ENCODE measurements around the gene NR4A1. TPM values are rescaled to one million over a fixed set of nuclear protein-coding genes. Genes with fewer than 3 reads are reported as not detected.

NR4A1 gene
- total RNA-seq, 2 donors from 2014 or later: 197 to 567 TPM

DNA sequence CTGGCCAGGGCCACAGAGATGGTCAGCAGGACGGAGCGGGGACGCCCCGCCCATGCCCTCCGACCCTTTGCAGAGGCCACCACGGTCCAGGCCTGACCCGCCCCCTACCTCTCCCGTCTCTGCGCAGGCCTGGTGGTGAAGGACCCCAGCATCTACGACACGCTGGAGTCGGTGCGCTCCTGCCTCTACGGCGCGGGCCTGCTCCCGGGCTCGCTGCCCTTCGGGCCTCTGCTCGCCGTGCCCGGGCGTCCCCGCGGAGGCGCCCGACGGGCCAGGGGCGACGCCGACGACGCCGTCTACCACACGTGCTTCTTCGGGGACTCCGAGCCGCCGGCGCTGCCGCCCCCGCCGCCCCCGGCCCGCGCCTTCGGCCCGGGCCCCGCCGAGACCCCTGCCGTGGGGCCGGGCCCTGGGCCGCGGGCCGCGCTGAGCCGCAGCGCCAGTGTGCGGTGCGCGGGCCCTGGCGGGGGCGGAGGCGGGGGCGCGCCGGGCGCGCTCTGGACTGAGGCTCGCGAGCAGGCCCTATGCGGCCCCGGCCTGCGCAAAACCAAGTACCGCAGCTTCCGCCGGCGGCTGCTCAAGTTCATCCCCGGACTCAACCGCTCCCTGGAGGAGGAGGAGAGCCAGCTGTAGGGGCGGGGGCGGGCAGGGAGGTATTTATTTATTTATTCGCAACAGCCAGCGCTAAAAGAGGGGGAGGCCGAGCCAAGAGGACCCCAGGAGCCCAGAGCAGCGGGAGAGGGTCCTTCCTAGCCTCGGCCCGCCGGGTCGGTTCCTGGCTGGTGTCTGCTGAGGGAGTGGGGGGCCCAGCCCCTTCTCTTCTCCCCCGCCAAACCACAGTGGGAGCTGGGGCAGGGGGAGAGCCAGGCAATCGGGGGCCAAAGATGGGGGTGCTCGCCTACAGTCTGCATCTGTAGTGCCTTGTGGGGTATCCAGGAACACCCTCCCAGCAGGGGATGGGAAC is 36.4 kb upstream of the NR4A1 start:
- intact Hi-C loops (cut with DNase I): no loop called here
- DNase-seq (ENCODE audit: low spot score): no peak

DNA sequence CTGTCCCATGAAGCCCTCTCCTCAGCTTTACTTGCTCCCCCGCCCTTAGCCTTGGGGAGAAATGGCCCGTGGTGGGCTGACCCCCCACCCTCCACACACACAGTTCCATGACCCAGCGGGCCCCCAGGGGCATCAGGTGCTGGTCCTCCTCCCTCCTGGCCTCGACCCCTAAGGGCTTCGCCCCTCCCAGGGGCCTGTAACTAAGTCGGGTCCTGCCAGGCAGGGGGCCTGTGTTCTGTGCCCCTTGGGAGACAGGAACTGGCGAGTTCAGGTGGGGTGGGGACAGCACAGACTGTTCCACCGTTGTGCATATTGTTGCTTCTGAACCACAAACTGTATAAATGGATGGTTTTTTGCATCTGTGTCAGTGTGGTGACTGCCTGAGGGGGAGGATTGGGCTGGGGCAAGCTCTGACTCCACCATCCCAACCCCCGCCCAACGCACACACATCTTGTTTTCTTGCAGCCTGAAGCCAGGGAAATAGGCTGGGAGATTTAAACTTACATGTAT is 35.7 kb upstream of the NR4A1 start:
- intact Hi-C loops (cut with DNase I): no loop called here
- peak; percentile 82 for DNase-seq (ENCODE audit: low spot score)

DNA sequence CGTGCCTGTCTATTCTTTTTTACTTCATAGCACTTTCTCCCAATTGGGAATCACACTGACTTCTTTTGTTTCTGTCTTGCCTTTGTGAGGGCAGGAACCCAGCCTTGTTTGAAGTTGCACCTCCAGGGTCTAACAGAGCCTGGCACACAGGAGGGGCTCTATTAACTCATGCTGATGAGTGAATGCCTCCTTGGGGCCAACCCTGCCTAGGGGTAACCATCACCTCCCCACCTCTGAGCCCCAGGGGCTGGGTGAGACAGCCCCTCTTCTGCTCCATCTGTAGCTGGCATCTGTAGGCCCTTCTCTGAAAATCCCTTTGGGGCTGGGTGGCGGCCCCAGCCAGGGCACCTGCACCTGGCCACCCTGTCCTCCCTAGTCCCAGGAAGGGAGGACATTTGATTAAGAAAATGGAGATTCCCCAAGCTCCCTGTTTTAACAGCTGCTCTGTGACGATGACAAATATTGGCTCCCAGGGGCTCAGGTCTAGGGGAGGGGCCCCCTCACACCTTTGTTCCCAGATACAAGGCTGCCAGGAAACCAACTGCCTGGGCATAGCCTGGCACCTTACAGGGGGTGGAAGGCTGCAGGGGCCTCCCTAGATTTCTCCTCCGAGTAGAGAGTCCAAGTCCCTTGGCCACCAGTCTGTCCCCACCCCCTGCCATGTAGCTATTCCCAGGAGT is 32.7 kb upstream of the NR4A1 start:
- no peak for DNase-seq (ENCODE audit: low spot score)
- intact Hi-C loops (cut with DNase I): no loop called here

DNA sequence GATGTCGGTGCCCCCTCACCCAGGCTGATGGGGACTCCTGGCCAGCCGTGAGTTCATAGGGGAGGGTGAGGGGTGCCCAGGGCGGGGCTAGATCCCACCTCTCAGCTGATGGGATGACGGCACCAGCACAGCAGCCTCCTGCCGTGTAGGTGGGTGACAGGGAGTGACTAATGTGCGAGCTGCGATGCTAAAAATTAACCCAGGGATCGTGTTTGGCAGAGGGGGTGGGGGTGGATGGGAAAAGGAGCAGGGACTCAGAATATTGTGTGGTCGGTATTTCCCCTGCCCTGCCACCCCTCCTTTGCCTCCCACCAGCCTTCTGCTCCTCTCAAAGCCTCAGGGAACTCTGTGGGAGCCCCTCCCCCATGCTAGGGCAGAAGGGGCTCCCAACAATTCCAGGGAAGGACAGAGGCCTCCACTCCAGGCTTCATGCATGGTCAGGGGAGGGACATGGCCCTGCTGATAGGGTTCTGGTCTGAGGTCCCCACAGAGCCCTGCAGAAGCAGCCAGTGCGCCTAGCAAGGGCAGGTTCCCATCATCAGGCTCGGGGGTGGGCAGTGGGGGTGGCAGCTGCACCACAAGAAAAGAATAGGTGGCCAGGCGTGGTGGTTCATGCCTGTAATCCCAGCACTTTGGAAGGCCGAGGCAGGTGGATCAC is 32.0 kb upstream of the NR4A1 start:
- intact Hi-C loops (cut with DNase I): no loop called here
- DNase-seq (ENCODE audit: low spot score): no peak

DNA sequence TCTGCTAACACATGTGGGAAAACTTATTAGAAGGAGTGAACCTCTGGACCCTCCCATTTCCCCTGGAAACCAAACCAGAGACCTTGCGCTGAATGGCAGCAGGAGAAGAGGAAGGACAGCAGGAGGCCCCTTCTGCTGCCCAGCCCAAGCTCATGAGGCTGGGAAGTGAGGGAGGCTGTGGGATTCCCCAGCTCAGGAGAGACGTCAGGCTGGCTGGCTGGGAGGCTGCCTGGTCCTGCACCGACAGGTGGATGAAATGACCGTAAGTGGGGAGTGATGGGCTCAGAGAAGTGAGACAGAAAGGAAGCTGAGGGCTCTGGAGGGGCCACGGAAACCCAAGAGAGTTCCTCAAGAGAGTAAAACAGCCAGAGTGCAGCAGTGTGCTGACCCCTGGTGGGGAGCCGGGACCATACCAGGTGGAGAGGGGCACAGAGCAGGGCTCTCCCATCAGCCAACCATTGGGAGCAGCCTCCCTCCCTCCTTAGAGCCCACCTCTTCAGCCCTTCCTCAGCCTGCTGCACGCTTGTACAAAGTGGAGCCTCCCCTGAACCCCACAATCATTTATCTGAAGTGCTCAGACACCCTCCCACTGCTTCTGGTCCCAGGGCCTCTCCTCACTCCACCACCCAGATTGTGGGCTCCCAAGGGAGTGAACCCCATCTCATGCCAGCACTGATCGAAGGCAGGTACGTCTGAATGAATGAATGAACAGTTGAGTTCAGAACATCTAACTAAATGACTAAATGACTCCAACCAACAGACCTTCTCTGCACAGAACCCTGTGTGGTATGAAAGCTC is 30.5 kb upstream of the NR4A1 start:
- peak; percentile 88 for DNase-seq (ENCODE audit: low spot score)
- intact Hi-C loops (cut with DNase I): no loop called here

DNA sequence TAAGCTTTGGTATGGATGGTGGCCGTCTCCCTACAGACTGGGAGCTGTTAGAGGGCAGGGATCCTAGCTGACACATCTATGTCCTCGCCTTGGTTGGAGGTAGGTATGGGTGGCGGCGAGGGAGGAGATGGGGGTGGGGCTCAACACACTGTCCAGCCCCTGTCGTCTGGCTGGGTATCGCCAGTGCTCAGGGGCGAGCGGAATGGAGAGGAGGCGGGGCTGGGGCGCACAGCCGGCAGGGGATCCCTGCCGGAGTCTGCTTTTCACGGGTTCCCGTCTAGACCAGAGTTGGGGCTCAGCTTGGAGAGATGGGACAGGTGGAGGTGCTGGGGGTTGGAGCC is 28.4 kb upstream of the NR4A1 start:
- peak; percentile 81 for DNase-seq (ENCODE audit: low spot score)
- intact Hi-C loops (cut with DNase I): no loop called here

DNA sequence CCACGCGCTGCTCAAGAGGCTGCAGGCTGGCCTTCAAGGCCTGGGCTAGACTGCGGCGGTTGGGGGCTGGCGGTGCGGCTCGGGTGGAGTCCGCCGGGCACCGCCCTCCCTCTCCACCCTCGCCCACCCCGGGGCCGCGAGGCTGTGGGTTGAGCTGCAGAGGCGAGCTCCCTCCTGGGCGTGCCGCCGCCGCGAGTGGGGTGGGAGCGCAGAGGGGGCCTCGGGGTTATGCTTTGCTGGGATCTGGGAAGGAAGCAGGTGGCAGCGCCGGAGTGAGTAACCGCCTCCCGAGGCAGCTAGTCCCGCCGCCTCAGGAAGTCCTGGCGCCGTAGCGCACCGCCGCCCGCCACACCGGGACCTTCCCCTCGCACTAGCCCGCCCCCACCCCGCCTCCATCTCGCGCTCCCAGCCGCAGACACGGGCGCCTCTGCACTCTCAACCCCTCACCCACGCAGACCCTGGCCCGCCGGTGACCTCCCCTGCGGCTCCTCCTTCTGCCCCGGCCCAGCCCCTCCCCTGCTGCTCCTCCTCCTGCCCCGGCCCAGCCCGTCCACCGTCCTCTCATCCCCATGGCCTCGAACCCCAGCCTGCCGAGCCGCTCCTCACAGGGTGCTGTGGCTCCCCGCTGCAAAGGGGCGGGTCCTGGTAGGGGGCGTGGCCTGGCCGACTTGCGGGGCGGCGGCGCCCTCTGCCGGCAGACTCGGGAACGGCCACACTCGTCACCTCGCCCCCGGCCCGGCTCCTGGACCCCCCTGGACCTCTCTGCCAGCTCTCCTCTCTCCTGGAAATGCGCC is 27.9 kb upstream of the NR4A1 start:
- DNase-seq (ENCODE audit: low spot score): peak; percentile 97
- intact Hi-C loops (cut with DNase I): no loop called here

DNA sequence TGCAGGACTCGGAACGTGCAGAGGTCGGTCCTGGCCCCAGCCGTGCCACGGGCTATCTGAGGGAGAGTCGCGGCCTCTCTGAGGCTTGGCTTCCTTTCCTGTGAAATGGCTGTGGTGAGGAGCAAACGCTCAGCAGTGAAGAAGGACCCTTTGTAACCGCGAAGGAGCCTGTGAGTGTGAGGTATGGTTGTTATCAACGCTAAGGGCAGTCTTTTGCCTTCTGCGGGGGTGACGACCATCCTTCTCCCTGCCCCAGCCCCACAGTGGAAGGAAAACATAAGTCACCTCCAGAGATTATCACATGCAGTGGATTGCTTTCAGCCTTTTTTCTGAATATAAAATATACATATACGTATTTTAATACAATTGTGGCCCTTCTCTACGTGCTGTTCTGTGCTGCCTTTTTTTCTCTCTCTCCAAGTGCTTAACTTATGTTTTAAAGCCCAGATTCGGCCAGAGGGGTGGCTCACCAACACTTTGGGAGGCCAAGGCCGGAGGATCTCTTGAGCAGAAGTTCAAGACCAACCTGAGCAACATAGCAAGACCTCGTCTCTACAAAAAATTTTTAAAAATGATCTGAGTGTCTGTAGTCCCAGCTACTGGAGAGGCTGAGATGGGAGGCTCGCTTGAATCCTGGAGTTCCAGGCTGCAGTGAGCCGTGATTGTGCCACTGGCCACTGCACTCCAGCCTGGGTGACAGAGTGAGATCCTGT is 27.1 kb upstream of the NR4A1 start:
- no peak for DNase-seq (ENCODE audit: low spot score)
- intact Hi-C loops (cut with DNase I): loop anchor here in 1 of 2 donors (2.0 kb wide), 2 partner anchors 19 to 59 kb away; no protein-coding TSS in a partner anchor

DNA sequence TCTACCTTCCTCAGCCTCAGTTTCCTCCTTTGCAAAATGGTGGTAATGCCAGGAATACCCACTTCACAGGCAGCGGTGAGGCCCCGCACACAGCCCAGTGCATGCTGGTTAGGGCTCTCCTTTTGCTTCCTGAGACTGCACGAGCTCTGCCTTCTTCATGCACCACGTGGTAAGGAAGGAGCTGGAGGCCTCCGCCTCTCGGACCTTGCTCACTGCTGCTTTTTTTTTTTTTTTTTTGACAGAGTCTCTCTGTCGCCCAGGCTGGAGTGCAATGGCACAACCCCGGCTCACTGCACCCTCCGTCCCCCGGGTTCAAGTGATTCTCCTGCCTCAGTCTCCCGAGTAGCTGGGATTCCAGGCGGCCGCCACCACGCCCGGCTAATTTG is 26.4 kb upstream of the NR4A1 start:
- no peak for DNase-seq (ENCODE audit: low spot score)
- intact Hi-C loops (cut with DNase I): loop anchor here (2.0 to 5.0 kb wide), 3 partner anchors 20 to 58 kb away; no protein-coding TSS in a partner anchor

DNA sequence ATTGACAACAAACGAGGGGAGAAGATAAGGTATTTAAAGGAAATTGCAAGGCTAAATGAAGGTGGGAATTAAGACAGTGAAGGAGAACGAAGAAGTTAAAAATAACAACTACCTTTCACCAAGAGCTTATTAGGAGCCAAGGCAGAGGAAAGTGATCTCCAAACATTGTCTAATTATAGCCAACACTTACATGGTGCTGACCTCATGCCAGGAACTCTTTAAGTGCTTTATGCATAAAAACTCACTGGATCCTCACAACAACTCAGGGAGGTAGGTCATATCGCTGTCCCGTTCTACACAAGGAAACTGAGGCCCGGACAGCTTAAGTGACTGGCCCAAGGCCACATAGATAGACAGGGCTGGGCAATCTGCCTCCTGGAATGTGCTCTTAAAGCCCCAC is 25.0 kb upstream of the NR4A1 start:
- intact Hi-C loops (cut with DNase I): loop anchor here in 1 of 2 donors (5.0 kb wide), 1 partner anchor 56 kb away; no protein-coding TSS in a partner anchor

DNA sequence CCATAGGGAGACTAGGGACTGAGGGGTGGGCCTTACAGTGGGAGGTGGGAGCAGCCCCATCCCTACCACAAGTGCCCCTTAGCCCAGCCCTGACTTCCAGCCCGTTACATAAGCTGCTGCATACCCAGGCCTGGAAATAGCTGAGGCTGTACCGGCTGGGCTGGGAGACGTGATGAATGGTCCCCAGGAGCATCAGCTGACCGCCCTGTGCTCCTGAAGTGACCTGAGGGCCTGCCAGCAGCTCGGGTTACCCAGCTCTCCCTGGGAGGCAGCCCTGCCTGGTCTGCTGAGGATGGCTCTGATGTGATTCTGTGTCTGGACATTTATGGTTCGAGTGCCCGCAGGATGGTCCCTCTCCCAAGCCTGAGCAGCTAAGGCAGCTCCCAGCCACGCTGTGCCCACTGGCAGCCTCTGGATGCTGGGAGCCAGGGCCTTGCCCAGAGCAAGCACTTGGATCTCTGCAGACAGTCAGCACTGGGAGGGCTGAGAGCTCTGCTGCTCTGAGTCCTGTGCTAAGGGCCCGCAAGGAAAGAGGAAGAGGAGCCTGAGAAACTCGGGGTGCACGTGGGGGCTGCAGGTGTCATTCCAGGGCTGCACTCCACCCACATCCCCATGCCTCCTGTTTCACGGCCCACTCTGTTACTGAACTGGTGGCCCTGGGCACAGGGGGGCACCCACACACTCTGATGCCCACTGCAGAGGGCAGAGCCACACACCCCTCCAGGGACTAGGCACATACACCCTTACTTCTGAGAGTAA is 24.0 kb upstream of the NR4A1 start:
- DNase-seq (ENCODE audit: low spot score): no peak

More for the DNA sequence above, 25.0 kb upstream of the NR4A1 start:
- DNase-seq (ENCODE audit: low spot score): no peak

DNA sequence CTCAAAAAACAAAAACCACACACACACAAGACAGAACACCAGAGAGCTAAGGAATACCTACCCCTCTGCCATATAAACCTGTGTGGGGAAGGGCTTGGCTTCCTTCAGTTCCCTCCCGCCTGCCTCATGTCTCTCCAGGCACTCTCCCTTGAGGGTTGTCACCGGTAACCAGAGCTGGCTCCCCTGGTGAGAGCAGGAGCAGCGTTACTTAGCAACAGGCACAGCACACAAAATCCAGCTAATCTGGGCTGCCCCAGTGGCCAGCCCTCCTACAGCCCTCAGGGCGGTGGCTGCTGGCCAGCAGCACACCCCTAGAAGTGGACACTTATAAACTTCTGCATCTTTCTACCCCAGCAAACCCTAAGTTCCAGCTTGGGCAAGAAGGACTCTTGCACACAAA is 21.6 kb upstream of the NR4A1 start:
- no peak for DNase-seq (ENCODE audit: low spot score)
- intact Hi-C loops (cut with DNase I): loop anchor here in 1 of 2 donors (5.0 kb wide), 1 partner anchor 53 kb away; no protein-coding TSS in a partner anchor

More for the DNA sequence above, 24.0 kb upstream of the NR4A1 start:
- intact Hi-C loops (cut with DNase I): loop anchor here in 1 of 2 donors (5.0 kb wide), 1 partner anchor 55 kb away; no protein-coding TSS in a partner anchor

DNA sequence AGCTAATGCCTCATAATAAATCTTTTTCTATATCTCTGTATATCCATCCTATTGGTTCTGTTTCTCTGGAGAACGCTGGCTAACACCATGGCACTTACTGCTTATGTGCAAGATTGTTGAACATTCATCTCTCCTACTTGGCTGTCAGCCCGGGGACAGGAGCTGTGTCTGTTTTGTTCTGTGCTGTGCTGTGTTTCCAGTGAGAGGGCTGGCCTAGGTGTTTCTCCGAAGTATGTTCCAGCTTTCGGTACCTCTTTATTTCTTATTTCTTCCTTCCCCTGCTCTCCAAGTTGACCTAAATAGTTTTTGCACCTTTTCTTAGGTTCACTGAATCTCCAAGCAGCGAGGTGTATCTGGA is 18.8 kb upstream of the NR4A1 start:
- DNase-seq (ENCODE audit: low spot score): no peak
- intact Hi-C loops (cut with DNase I): no loop called here

DNA sequence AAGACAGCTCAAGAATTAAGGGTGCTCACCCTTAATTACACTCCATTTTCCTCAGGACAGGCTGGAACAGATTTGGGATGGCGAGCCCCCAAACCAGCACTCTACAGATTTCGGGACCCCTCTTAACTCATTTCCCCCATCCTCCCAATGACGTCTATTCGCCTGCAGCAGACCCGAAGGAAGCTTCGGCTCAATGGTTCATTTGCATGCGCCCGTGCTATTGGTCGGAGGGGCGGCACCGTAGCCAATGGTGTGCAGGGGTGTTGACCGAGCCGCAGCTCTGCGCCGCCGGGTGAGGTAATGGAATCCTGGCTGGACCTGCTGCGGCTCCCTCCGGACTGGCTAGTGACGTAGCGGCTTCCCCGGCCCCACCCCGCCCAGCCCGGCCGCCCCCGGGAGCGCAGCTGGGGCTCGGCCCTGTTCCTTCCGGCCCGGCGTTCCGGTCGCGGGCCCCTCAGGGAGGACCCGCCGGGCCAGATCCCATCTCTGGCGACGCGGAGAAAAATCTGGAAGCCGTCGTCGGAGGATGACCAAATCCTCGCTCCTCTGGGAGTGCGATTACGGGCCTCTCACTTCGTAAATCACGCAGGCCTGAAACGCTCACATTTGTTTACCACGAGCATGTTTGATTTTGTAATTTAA is 18.3 kb upstream of the NR4A1 start:
- DNase-seq (ENCODE audit: low spot score): peak; percentile 99
- intact Hi-C loops (cut with DNase I): no loop called here

DNA sequence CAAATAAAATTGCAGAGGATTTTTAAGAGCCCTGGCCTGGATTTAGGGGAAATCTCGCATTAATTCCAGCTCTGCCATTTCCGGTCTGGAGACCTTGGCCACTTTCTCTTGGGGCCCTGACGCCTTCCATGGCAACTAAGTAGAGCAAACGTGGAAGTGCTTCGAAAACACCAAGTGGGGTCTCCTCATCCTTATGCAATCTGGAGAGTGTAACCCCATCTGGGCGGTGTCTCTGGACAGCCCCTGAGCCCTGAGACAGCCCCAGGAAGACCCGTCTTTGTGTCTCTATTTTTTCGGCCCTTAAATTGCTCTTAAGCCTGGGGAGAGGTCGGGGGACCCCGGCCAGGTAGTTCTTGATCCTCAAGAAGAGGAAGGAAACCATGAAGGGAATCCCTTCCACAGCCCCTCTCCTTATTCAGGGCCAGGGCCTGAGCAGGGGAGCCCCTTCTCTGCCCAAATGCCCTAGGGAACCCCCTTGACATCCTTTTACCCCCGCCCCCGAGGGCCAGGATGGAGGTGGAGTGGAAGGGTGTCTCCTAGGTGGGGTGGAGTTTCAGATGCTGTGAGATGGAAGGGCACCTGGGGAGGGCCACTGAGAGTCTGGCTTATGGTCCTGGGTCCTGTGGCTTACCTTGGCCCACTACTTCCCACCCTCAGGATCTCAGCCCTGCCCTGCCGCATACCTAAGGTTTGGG is 17.6 kb upstream of the NR4A1 start:
- intact Hi-C loops (cut with DNase I): no loop called here
- no peak for DNase-seq (ENCODE audit: low spot score)

DNA sequence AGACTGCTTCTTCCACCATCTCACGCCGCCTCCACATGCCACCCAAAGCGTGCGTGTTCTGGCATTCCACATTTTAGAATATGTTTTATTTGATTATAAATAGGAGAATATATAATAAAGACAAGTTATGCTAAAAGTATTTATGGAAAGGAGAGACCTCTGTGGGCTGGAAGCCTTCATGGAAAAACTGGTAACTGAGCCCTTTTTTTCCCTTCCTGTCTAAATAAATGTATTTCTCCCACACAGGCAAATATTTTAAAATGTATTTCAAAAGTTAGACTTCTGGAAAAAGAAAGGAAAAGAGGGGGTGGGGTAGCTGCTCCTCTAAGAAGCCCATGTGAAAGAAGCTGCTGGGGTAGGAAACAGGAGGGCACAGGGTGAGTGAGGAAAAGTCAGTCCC is 16.1 kb upstream of the NR4A1 start:
- intact Hi-C loops (cut with DNase I): no loop called here

More for the DNA sequence above, 16.1 kb upstream of the NR4A1 start:
- no peak for DNase-seq (ENCODE audit: low spot score)
